Panc1 (cell line): ENCODE results near the gene EIPR1. TPM values are rescaled to one million over a fixed set of nuclear protein-coding genes. Genes with fewer than 3 reads are reported as not detected.

Experiments
- ATAC-seq: fragments of 200-7000 bp; cut with Tn5 transposase; 2 replicates; pipeline ENCODE4 v1.9.1; 2020; ENCODE audit warnings: mild to moderate bottlenecking, moderate library complexity
- BruUV-seq: library from RNA; stranded (reverse); fragments of 400-500 nt; replicated peaks from 2 replicates; lab custom pipeline; 2021; lab: Mats Ljungman, UMichigan
- CTCF ChIA-PET: fragments of 300-600 bp; sonication (Branson Sonifier 250); formaldehyde crosslinking; loops from one replicate; lab custom pipeline; 2022; ENCODE audit warnings: antibody characterized with exemption; lab: Charles Lee
- POLR2A ChIA-PET: fragments of 300-600 bp; sonication (Branson Sonifier 250); formaldehyde crosslinking; loops from one replicate; lab custom pipeline; 2022; ENCODE audit warnings: antibody characterized with exemption; lab: Charles Lee
- DNase-seq: peaks from one replicate; pipeline ENCODE4 v3.0.0-alpha.2; 2010; ENCODE audit warnings: low read depth, low spot score
- H3K27ac ChIP-seq: 2 replicates; pipeline ENCODE4 v1.5.1; 2011; ENCODE audit warnings: mild to moderate bottlenecking, low read length, inconsistent platforms
- H3K27me3 ChIP-seq: fragments of 200-500 bp; sonication (Bioruptor generic); 2 replicates; pipeline ENCODE4 v1.6.0; 2014; ENCODE audit warnings: low read length, inconsistent platforms; ENCODE audit not compliant: control insufficient read depth, insufficient read depth
- H3K36me3 ChIP-seq: fragments of 200-500 bp; sonication (Bioruptor generic); 2 replicates; pipeline ENCODE4 v1.5.1; 2014; ENCODE audit warnings: inconsistent platforms, mild to moderate bottlenecking, low read length, moderate library complexity; ENCODE audit not compliant: control insufficient read depth, insufficient read depth
- H3K4me1 ChIP-seq: 2 replicates; pipeline ENCODE4 v1.5.1; 2011; ENCODE audit warnings: inconsistent platforms, mild to moderate bottlenecking, low read length, moderate library complexity; ENCODE audit not compliant: control insufficient read depth, insufficient read depth
- H3K4me3 ChIP-seq, 2 experiments: 2 replicates each; pipeline ENCODE4 v1.5.1; 2011 to 2012; ENCODE audit warnings: low read depth in 2 of 2, low read length in 2 of 2, mild to moderate bottlenecking in 2 of 2, inconsistent platforms in 1 of 2, moderate library complexity in 1 of 2
- H3K9me3 ChIP-seq: fragments of 200-500 bp; sonication (Bioruptor generic); 2 replicates; pipeline ENCODE4 v1.5.1; 2014; ENCODE audit warnings: low read depth, mild to moderate bottlenecking, inconsistent platforms, low read length, moderate library complexity; ENCODE audit not compliant: control insufficient read depth, insufficient read depth
- POLR2AphosphoS5 ChIP-seq: IDR thresholded peaks from 2 replicates; pipeline ENCODE4 v1.6.1; 2012; ENCODE audit warnings: mild to moderate bottlenecking, low read depth, low read length, moderate library complexity
- SIN3A ChIP-seq: IDR thresholded peaks from 2 replicates; pipeline ENCODE4 v1.6.1; 2012; ENCODE audit warnings: low read depth, mild to moderate bottlenecking, low read length, moderate library complexity, borderline replicate concordance; ENCODE audit not compliant: insufficient read depth
- TCF7L2 ChIP-seq: IDR thresholded peaks from 2 replicates; pipeline ENCODE4 v1.6.1; 2011; ENCODE audit warnings: mild to moderate bottlenecking, low read depth, low read length, inconsistent platforms
- in situ Hi-C: cut with HindIII; loops from 2 replicates; pipeline ENCODE4 v1.10.0; 2016; ENCODE audit warnings: low sequenced_read_pairs, low pct_unique_long_range_greater_than_20kb
- intact Hi-C: fragments of 100-400 bp; cut with micrococcal nuclease; formaldehyde crosslinking; loops from one replicate; pipeline ENCODE4 v1.10.0; 2022; ENCODE audit not compliant: unreplicated experiment
- total RNA-seq: library from RNA; stranded (reverse); gene quantifications from one replicate; pipeline ENCODE4 v1.2.1, GENCODE V29; 2021; ENCODE audit not compliant: unreplicated experiment
- TF ChIP-seq, protein P1 (sequence below): fragments of 450-650 bp; IDR thresholded peaks from 2 replicates; pipeline ENCODE4 v1.5.1; 2017; ENCODE audit warnings: mild to moderate bottlenecking
- TF ChIP-seq, protein P2 (sequence below), 2 experiments: IDR thresholded peaks; 2 replicates each; pipeline ENCODE4 v1.6.1; 2011 to 2012; ENCODE audit warnings: low read depth in 2 of 2, control low read depth in 1 of 2, low read length in 1 of 2, mild to moderate bottlenecking in 1 of 2, moderate library complexity in 1 of 2; ENCODE audit not compliant: insufficient read depth in 1 of 2

Gene EIPR1
- total RNA-seq, 1 experiment from 2014 or later, result 26.7 TPM

DNA sequence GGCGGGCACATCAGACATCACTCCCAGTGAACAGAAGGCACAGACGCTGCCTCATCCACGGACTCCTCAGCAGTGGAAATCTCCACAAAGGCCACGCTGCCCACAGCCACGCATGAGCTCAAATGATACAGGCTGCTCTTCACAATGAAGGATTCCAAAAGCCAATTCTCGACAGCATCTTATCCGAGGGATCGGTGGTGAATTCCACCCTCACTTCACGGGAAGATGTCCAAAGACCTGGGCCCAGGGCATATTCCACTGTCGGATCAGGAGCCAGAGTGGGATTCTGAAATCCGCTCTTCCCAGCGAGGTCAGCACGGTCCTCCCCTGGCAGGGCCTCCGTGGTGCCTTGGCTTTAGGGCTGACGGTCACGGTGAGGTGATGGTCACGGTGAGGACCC lies 55.8 kb downstream of the EIPR1 start:
- TF ChIP-seq SIN3A (no peak), TCF7L2 (no peak), POLR2AphosphoS5 (no peak)
- TF ChIP-seq, protein P1, sequence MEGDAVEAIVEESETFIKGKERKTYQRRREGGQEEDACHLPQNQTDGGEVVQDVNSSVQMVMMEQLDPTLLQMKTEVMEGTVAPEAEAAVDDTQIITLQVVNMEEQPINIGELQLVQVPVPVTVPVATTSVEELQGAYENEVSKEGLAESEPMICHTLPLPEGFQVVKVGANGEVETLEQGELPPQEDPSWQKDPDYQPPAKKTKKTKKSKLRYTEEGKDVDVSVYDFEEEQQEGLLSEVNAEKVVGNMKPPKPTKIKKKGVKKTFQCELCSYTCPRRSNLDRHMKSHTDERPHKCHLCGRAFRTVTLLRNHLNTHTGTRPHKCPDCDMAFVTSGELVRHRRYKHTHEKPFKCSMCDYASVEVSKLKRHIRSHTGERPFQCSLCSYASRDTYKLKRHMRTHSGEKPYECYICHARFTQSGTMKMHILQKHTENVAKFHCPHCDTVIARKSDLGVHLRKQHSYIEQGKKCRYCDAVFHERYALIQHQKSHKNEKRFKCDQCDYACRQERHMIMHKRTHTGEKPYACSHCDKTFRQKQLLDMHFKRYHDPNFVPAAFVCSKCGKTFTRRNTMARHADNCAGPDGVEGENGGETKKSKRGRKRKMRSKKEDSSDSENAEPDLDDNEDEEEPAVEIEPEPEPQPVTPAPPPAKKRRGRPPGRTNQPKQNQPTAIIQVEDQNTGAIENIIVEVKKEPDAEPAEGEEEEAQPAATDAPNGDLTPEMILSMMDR, result no peak
- TF ChIP-seq, protein P2, sequence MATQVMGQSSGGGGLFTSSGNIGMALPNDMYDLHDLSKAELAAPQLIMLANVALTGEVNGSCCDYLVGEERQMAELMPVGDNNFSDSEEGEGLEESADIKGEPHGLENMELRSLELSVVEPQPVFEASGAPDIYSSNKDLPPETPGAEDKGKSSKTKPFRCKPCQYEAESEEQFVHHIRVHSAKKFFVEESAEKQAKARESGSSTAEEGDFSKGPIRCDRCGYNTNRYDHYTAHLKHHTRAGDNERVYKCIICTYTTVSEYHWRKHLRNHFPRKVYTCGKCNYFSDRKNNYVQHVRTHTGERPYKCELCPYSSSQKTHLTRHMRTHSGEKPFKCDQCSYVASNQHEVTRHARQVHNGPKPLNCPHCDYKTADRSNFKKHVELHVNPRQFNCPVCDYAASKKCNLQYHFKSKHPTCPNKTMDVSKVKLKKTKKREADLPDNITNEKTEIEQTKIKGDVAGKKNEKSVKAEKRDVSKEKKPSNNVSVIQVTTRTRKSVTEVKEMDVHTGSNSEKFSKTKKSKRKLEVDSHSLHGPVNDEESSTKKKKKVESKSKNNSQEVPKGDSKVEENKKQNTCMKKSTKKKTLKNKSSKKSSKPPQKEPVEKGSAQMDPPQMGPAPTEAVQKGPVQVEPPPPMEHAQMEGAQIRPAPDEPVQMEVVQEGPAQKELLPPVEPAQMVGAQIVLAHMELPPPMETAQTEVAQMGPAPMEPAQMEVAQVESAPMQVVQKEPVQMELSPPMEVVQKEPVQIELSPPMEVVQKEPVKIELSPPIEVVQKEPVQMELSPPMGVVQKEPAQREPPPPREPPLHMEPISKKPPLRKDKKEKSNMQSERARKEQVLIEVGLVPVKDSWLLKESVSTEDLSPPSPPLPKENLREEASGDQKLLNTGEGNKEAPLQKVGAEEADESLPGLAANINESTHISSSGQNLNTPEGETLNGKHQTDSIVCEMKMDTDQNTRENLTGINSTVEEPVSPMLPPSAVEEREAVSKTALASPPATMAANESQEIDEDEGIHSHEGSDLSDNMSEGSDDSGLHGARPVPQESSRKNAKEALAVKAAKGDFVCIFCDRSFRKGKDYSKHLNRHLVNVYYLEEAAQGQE (IDR thresholded peaks at IDR 0.05; ENCODE audit: insufficient read depth in 1 of 2, low read depth in 2 of 2, low read length in 1 of 2), result no peak
- H3K9me3 ChIP-seq, result no peaks in the 10 kb centered on the region
- no peak overlapping the region for H3K27ac ChIP-seq
- POLR2A ChIA-PET, result no interaction called here
- H3K4me1 ChIP-seq, result no peaks in the 10 kb centered on the region
- CTCF ChIA-PET, result no interaction called here
- no peaks in the 10 kb centered on the region for H3K27me3 ChIP-seq
- no peaks in the 10 kb centered on the region for H3K36me3 ChIP-seq
- BruUV-seq, result no TSS peak
- ATAC-seq (no peak), DNase-seq (no peak)
- intact Hi-C loops (no loop called here), in situ Hi-C loops (no loop called here)
- H3K4me3 ChIP-seq, result no peak overlapping the region

DNA sequence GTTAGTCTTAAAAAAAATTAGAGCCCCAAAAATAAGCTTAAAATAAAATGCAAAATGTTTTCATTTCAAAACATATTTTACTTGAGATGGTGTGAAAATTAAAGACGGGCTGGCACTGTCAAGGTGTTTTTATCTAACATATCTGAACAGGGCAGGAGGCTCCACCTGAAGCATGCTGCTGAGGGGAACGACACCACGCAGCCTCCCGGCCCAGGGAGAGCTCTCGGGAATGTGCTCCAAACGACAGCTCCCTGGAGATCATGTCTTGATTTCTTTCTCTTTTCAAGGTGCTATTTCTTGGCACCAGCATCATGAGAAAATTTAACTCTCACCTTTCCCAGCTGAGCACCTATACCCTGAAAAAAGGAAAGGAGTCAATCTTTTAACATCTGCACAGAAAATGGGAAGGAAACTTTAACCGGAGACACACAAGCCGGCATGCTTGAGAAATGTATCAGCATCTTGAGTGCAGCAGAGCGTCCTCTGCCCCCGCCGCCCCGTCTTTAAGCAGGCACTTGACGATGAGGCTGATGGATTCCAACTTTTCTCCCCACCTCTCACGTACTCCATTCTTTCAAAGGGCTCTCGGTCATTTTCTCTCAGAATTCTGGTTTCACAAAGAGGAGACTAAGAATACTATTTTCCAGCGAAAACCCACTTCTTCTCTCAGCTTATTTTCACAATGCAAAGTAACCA lies 56.6 kb downstream of the EIPR1 start:
- no peaks in the 10 kb centered on the region for H3K4me1 ChIP-seq
- TF ChIP-seq, protein P1, result no peak
- no peak for TF ChIP-seq SIN3A
- TF ChIP-seq, protein P2 (IDR thresholded peaks at IDR 0.05; ENCODE audit: insufficient read depth in 1 of 2, low read depth in 2 of 2, low read length in 1 of 2), result no peak
- intact Hi-C loops, result no loop called here
- H3K36me3 ChIP-seq, result no peaks in the 10 kb centered on the region
- BruUV-seq, result no TSS peak
- no peaks in the 10 kb centered on the region for H3K27me3 ChIP-seq
- H3K27ac ChIP-seq, result no peak overlapping the region
- ATAC-seq (no peak), DNase-seq (no peak)
- no peaks in the 10 kb centered on the region for H3K9me3 ChIP-seq
- CTCF ChIA-PET, result no interaction called here
- POLR2A ChIA-PET, result no interaction called here
- in situ Hi-C loops, result no loop called here
- H3K4me3 ChIP-seq, result no peak overlapping the region
